H9 (cell line): ENCODE measurements around the gene KEL. TPM values are rescaled to one million over a fixed set of nuclear protein-coding genes. Genes with fewer than 3 reads are reported as not detected.

Source experiments
- DNase-seq: peaks from one replicate; pipeline ENCODE4 v3.0.0-alpha.2; 2017
- H2AFZ ChIP-seq: one replicate; pipeline ENCODE4 v1.6.1; 2013; ENCODE audit warnings: mild to moderate bottlenecking, low read length, control low read depth, moderate library complexity
- H2AK5ac ChIP-seq: 2 replicates; pipeline ENCODE4 v1.6.1; 2013; ENCODE audit warnings: low read length, control low read depth, mixed read lengths; ENCODE audit not compliant: insufficient read length
- H2BK120ac ChIP-seq: one replicate; pipeline ENCODE4 v1.6.1; 2013; ENCODE audit warnings: low read depth, mild to moderate bottlenecking, low read length, control low read depth, inconsistent platforms; ENCODE audit not compliant: poor library complexity, severe bottlenecking
- H2BK12ac ChIP-seq: 2 replicates; pipeline ENCODE4 v1.6.1; 2013; ENCODE audit warnings: low read length, control low read depth, mixed read lengths, low read depth; ENCODE audit not compliant: insufficient read length
- H2BK15ac ChIP-seq: 2 replicates; pipeline ENCODE4 v1.6.1; 2013; ENCODE audit warnings: low read depth, low read length, control low read depth
- H2BK20ac ChIP-seq: one replicate; pipeline ENCODE4 v1.6.1; 2013; ENCODE audit warnings: low read depth, mild to moderate bottlenecking, low read length, control low read depth, inconsistent platforms; ENCODE audit not compliant: poor library complexity, severe bottlenecking
- H2BK5ac ChIP-seq: 2 replicates; pipeline ENCODE4 v1.6.1; 2013; ENCODE audit warnings: low read length, control low read depth, mixed read lengths; ENCODE audit not compliant: insufficient read length
- H3K14ac ChIP-seq: 2 replicates; pipeline ENCODE4 v1.6.1; 2013; ENCODE audit warnings: low read length, control low read depth; ENCODE audit not compliant: insufficient read depth
- H3K18ac ChIP-seq: 2 replicates; pipeline ENCODE4 v1.6.1; 2013; ENCODE audit warnings: low read depth, mild to moderate bottlenecking, mixed read lengths, low read length, control low read depth; ENCODE audit not compliant: insufficient read length
- H3K23ac ChIP-seq: 2 replicates; pipeline ENCODE4 v1.6.1; 2013; ENCODE audit warnings: low read length, control low read depth, mixed read lengths, low read depth; ENCODE audit not compliant: insufficient read length
- H3K23me2 ChIP-seq: 2 replicates; pipeline ENCODE4 v1.6.1; 2013; ENCODE audit warnings: low read depth, mild to moderate bottlenecking, mixed read lengths, low read length, control low read depth; ENCODE audit not compliant: insufficient read length, poor library complexity, severe bottlenecking
- H3K27ac ChIP-seq: 2 replicates; pipeline ENCODE4 v1.5.1; 2013; ENCODE audit warnings: low read length, control low read depth, mixed read lengths, low read depth; ENCODE audit not compliant: insufficient read length
- H3K27me3 ChIP-seq: 2 replicates; pipeline ENCODE4 v1.6.1; 2013; ENCODE audit warnings: low read length, control low read depth, inconsistent platforms; ENCODE audit not compliant: insufficient read depth
- H3K4ac ChIP-seq: 2 replicates; pipeline ENCODE4 v1.6.1; 2013; ENCODE audit warnings: low read depth, mild to moderate bottlenecking, control low read depth, inconsistent platforms, low read length, moderate library complexity
- H3K4me1 ChIP-seq: 2 replicates; pipeline ENCODE4 v1.6.1; 2013; ENCODE audit warnings: low read length, control low read depth, inconsistent platforms; ENCODE audit not compliant: insufficient read depth
- H3K4me2 ChIP-seq: 2 replicates; pipeline ENCODE4 v1.6.1; 2013; ENCODE audit warnings: low read length, control low read depth, mixed read lengths; ENCODE audit not compliant: insufficient read length, insufficient read depth
- H3K56ac ChIP-seq: 2 replicates; pipeline ENCODE4 v1.6.1; 2013; ENCODE audit warnings: low read depth, mild to moderate bottlenecking, mixed read lengths, low read length, control low read depth; ENCODE audit not compliant: insufficient read length
- H3K79me1 ChIP-seq: 2 replicates; pipeline ENCODE4 v1.6.1; 2013; ENCODE audit warnings: low read depth, mild to moderate bottlenecking, moderate library complexity, low read length, control low read depth, inconsistent platforms; ENCODE audit not compliant: insufficient read depth, poor library complexity, severe bottlenecking
- H3K79me2 ChIP-seq: 2 replicates; pipeline ENCODE4 v1.6.1; 2013; ENCODE audit warnings: low read length, control low read depth, inconsistent platforms; ENCODE audit not compliant: insufficient read depth
- H3K9ac ChIP-seq: 2 replicates; pipeline ENCODE4 v1.6.1; 2013; ENCODE audit warnings: low read length, control low read depth, mixed read lengths; ENCODE audit not compliant: insufficient read length; ENCODE audit errors: extremely low read depth
- H3K9me3 ChIP-seq: one replicate; pipeline ENCODE4 v1.6.1; 2013; ENCODE audit warnings: low read depth, low read length, inconsistent platforms; ENCODE audit not compliant: control insufficient read depth
- H3T11ph ChIP-seq: one replicate; pipeline ENCODE4 v1.6.1; 2013; ENCODE audit warnings: mild to moderate bottlenecking, low read length, control low read depth, inconsistent platforms
- H4K20me1 ChIP-seq: one replicate; pipeline ENCODE4 v1.6.1; 2013; ENCODE audit not compliant: control insufficient read depth, insufficient read length, insufficient read depth
- H4K5ac ChIP-seq: 2 replicates; pipeline ENCODE4 v1.6.1; 2013; ENCODE audit warnings: low read depth, mild to moderate bottlenecking, mixed read lengths, low read length, control low read depth; ENCODE audit not compliant: insufficient read length
- H4K8ac ChIP-seq: replicated peaks from 2 replicates; pipeline ENCODE4 v1.6.1; 2013; ENCODE audit warnings: low read length, control low read depth, mixed read lengths, low read depth; ENCODE audit not compliant: insufficient read length
- H4K91ac ChIP-seq: 2 replicates; pipeline ENCODE4 v1.6.1; 2013; ENCODE audit warnings: low read depth, mild to moderate bottlenecking, moderate library complexity, mixed read lengths, low read length, control low read depth; ENCODE audit not compliant: insufficient read length
- H3K27ac Mint-ChIP-seq, 3 experiments: 2 replicates in 2 of 3; 3 replicates in 1 of 3; pipeline ENCODE4 v1.8.0; 2020 to 2021; ENCODE audit warnings: mixed read lengths in 3 of 3, mild to moderate bottlenecking in 1 of 3, moderate library complexity in 1 of 3
- H3K27me3 Mint-ChIP-seq: 2 replicates; pipeline ENCODE4 v1.8.0; 2021; ENCODE audit warnings: low read depth, mild to moderate bottlenecking, moderate library complexity, mixed read lengths
- H3K36me3 Mint-ChIP-seq, 3 experiments: 2 replicates in 2 of 3; 3 replicates in 1 of 3; pipeline ENCODE4 v1.8.0; 2020 to 2021; ENCODE audit warnings: low read depth in 3 of 3, mixed read lengths in 3 of 3; ENCODE audit not compliant: insufficient read depth in 1 of 3
- H3K4me1 Mint-ChIP-seq, 2 experiments: 2 replicates each; pipeline ENCODE4 v1.8.0; 2020; ENCODE audit warnings: mixed read lengths in 2 of 2
- H3K4me3 Mint-ChIP-seq, 2 experiments: 2 replicates in 1 of 2; 3 replicates in 1 of 2; pipeline ENCODE4 v1.8.0; 2020 to 2021; ENCODE audit warnings: mild to moderate bottlenecking in 2 of 2, mixed read lengths in 2 of 2, moderate library complexity in 1 of 2
- H3K9me3 Mint-ChIP-seq, 2 experiments: 2 replicates in 1 of 2; 3 replicates in 1 of 2; pipeline ENCODE4 v1.8.0; 2020; ENCODE audit warnings: mild to moderate bottlenecking in 2 of 2, mixed read lengths in 2 of 2, moderate library complexity in 1 of 2
- CTCF ChIP-seq: fragments of 200-600 bp; sonication (generic); conservative IDR thresholded peaks from 3 replicates; pipeline ENCODE4 v1.8.0; 2021; ENCODE audit warnings: antibody characterized with exemption, mild to moderate bottlenecking
- whole genome bisulfite sequencing: extraction: QIAGEN DNeasy Blood & Tissue Kit; methylation state at CpG from one replicate; pipeline ENCODE4 v1.1.7; 2013; ENCODE audit warnings: missing lambda C conversion rate, low lambda C conversion rate, mixed read lengths; ENCODE audit not compliant: insufficient read length; ENCODE audit errors: extremely low coverage; 5-methylcytosine and 5-hydroxymethylcytosine counted together
- total RNA-seq: library from RNA; stranded (reverse); gene quantifications from 2 replicates; pipeline ENCODE4 v1.2.1, GENCODE V29; 2021

The KEL gene
- total RNA-seq, 1 experiment from 2014 or later: 1.5 TPM

- Mint-ChIP-seq H3K27ac (no peak overlapping the region), H3K27me3 (peaks cover 9% of the 10 kb centered on the region), H3K9me3 (peaks cover 20 to 30% of the 10 kb centered on the region in 2 experiments), H3K36me3 (peaks cover 3 to 14% (median 7%) of the 10 kb centered on the region in 3 experiments; a peak in 6 of 7 replicates), H3K4me3 (no peak overlapping the region), H3K4me1 (peaks cover 0 to under 1% of the 10 kb centered on the region in 2 experiments; a peak in 2 of 4 replicates)
- H4K8ac ChIP-seq: no peak overlapping the region
- H2AFZ ChIP-seq: no peak overlapping the region
- H3K79me1 ChIP-seq: no peaks in the 10 kb centered on the region
- no peak overlapping the region for H3K27ac ChIP-seq
- TF ChIP-seq CTCF: no peak
- no peak overlapping the region for H3T11ph ChIP-seq
- H3K18ac ChIP-seq: no peak overlapping the region
- H3K9ac ChIP-seq: no peak overlapping the region
- H4K20me1 ChIP-seq: no peaks in the 10 kb centered on the region
- H3K9me3 ChIP-seq: peaks cover 11% of the 10 kb centered on the region
- H3K4ac ChIP-seq: no peak overlapping the region
- H3K14ac ChIP-seq: no peak overlapping the region
- H3K4me1 ChIP-seq: no peaks in the 10 kb centered on the region
- no peak overlapping the region for H2BK15ac ChIP-seq
- H3K23ac ChIP-seq: no peak overlapping the region
- H2AK5ac ChIP-seq: no peak overlapping the region
- DNase-seq: no peak
- no peak overlapping the region for H2BK20ac ChIP-seq
- H4K91ac ChIP-seq: no peak overlapping the region
- H3K23me2 ChIP-seq: no peaks in the 10 kb centered on the region
- H3K27me3 ChIP-seq: no peaks in the 10 kb centered on the region; the same call in 1 of the 2 replicates
- H4K5ac ChIP-seq: no peak overlapping the region
- no peak overlapping the region for H3K56ac ChIP-seq
- H2BK120ac ChIP-seq: no peak overlapping the region
- no peak overlapping the region for H2BK12ac ChIP-seq
- no CpG with 5 or more reads among the region's 11 CpGs for WGBS
- no peak overlapping the region for H2BK5ac ChIP-seq
- no peaks in the 10 kb centered on the region for H3K79me2 ChIP-seq
- no peak overlapping the region for H3K4me2 ChIP-seq
Observed at GRCh38 chr7:142908290-142908689, 53.9 kb downstream of the KEL start.
